Measurements from ENCODE around the gene NFIA. TPM values are rescaled to one million over a fixed set of nuclear protein-coding genes. Genes with fewer than 3 reads are reported as not detected.

The NFIA gene
- polyA plus RNA-seq, 5 donors, result 22.2 to 36.5 (median 33.2) TPM

- DNase-seq, result no peak
These were observed 16.6 kb downstream of the NFIA start for GRCh38 chr1:61098906-61099437.

GRCh38 chr1:61100578-61100977 lies 18.2 kb downstream of the NFIA start:
- DNase-seq, result no peak

GRCh38 chr1:61101536-61101935 lies 19.2 kb downstream of the NFIA start:
- DNase-seq, result no peak

GRCh38 chr1:61102041-61102440 lies 19.7 kb downstream of the NFIA start:
- no peak for DNase-seq

GRCh38 chr1:61102621-61103020 lies 20.3 kb downstream of the NFIA start:
- no peak for DNase-seq

- no peak for DNase-seq
These were observed 21.9 kb downstream of the NFIA start for GRCh38 chr1:61104220-61104671.

DNA sequence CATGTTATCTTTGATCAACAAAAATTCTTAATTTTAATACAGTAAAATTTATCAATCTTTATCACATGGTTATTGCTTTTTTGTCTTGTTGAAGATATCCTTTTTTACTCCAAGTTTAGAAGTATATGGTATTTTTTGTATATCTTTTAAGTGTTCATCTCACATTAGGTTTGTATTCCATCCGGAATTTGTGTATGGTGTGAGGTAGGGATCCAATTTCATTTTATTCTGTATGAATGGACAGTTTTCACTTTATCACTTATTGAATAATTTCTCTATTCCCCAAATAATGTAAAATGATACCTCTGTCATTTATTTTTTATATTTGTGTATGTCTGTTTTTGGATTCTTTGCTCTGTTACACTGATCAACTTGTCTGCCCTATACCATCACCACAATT lies 25.3 kb downstream of the NFIA start:
- no peak for DNase-seq

GRCh38 chr1:61109158-61109557 lies 26.8 kb downstream of the NFIA start:
- no peak for DNase-seq

GRCh38 chr1:61109910-61110309 lies 27.5 kb downstream of the NFIA start:
- no peak for DNase-seq

- no peak for DNase-seq
These were observed 28.2 kb downstream of the NFIA start for GRCh38 chr1:61110554-61110953.

DNA sequence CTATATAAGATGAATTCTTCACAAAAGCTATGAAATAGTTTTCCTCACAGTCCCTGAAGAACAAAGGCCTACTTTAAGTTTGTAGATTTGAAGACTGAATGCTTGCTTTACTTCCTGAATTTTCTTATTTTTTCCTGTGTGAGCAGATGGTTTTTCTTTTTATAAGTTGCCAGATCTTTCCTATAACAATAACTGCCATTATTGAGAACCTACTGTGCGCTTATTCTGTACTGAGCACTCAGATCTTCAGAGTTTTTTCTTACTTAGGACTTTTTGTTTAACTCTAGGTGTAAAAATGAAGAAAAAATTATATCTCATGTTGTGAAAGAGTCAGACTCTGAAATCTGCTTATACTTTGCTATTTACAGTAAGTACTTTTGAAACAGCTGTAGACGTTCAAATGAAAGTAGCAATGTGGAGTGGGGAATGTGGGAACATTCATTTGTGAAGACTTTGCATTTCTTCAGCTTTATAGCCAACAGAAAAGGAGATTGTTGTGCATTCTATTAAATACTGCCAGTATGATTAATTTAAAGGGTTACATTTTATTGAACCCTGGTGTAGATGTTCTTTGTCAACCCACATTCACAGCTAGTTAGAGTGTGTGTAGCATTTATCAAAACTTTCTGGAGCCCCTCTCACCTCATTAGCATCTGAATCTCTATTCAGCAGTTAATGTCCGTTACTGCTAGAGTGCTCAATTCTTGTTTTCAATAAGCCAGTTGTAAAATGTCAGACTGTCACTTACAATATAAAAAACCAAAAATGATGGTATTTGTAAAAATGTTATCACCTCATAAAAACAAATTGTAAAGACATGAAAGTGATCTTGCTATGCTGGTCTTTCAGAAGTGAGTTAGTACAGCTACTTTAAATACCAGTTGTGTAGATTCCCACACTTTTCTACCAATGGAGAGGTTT lies 29.0 kb downstream of the NFIA start:
- DNase-seq, result peak; percentile 88 to 91

DNA sequence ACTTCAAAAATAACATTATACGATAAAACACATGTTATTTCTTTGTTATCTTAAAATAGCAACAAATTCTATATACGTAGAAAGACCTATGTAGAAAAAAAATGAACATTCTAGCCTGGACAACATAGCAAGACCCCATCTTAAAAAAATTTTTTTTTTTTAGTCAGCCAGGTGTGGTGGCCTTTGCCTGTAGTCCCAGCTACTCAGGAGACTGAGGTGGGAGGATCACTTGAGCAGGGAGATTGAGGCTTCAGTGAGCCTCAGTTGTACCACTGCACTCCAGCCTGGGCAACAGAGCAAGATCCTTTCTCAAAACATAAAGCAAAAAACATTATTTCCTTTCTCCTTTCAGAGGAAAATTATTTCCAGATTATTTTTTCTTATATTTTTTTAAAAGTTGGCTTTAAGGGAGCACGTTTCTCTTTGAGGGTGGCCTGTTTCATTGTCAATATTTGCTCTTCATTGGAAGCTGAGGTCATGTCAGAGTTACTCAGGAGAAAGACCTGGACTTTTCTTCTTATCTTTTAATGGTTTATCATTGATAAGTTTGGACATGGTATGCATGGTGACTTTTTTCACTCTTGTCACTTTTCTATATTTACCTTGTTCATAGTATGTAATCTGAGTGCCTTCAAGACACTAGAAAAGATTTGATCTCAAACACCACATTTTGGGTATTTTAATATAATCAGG lies 32.0 kb downstream of the NFIA start:
- no peak for DNase-seq

DNA sequence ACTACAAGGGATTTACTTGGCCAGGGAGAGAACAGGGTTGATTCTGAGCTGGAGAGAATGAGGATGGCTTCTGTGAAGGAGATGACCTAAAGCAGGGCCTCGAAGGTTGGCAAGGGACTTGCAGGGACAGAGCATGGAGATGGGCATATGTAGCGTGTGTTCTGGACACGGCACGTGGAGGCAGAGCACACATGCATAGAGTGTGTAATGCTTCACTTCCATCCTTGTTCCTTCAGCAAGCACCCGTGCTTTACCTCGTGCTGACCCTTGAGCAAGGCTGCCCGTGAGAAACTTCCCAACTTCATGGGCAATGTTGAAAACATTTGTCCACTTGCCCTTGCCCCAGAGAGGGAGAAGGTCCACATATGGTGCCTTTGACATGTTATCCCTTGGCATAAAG lies 33.1 kb downstream of the NFIA start:
- DNase-seq, result no peak

- DNase-seq, result no peak
These were observed 34.1 kb downstream of the NFIA start for GRCh38 chr1:61116421-61116820.

DNA sequence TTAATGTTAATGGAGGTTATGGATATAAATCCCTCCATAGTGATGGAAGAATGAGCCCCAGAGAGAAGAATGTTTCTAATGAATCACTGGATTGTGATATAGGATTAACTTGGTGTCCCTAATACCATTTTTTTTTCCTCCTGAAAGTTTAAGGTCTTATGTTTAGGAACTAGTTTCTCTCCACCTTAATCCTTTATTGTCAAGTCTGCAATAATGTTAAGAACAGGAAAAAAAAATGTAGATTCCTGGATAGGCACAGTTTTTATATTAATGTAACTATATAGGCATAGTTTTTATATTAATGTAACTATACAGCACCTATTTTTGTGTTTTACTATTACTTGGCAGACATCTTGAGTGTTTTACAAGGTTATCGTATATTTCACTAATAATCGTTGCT lies 34.9 kb downstream of the NFIA start:
- DNase-seq, result no peak

DNA sequence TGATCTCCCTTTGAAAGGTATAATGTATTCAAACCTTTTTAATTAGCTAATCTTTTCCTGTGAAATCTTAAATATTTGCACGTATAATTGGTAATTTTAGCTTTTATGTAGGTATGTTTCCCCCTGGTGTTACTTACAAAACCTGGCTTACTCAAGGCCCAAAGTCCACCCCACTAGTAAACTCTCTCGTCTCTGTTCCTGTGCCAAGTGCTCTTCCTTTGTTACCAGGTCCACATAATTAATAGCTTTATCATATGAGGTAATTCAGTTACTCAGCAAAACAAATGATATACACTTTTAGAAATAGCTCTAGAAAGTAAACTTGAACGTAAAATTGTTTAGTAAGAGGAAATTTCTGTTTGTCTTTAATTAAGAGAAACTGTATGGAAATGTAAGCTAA lies 36.7 kb downstream of the NFIA start:
- DNase-seq, result no peak

DNA sequence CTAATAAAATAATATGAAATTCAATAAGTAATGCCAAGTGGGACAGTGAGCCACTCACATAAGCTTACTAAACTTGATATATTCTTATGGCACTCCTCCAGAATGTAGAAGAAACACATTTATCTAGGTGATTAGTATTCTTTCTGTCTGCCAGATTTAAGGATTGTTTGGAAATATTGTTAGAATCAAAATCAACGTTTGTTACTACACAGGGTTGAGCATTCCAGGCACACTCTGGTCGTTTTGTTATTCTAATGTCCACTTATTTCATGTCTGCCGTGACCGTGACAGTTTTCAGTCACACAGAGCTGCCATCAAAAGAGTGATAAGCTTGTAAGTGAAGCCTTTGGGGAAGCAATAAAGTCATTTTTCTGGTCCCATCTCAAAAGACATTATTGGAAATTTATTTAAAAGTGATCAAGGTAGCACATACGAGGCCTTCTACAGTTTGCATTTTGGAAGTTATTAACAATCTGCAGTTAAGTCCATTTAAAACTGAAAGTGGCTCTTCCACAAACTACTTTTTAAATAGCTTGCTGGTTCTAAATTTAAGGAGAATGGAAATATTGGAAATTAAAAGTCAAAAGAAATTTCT lies 38.0 kb downstream of the NFIA start:
- no peak for DNase-seq

DNA sequence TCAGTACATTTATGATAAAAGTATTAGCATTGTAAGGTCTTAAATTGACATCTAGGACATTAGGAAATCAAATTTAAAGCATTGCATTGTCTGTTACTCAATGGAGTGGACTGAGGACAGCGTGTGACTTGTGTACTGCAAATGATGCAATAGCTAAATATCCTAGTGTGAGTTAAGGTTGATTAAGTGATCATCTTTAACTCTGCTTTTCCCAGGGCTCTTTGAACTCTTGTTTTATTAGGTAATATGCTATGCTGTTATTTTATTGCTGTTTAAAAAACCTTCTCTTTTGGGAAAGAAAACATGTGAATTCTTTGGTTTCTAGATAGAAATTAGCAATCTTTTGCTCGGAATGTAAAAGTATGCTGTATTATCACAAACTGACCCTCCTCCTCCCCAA lies 38.6 kb downstream of the NFIA start:
- no peak for DNase-seq

DNA sequence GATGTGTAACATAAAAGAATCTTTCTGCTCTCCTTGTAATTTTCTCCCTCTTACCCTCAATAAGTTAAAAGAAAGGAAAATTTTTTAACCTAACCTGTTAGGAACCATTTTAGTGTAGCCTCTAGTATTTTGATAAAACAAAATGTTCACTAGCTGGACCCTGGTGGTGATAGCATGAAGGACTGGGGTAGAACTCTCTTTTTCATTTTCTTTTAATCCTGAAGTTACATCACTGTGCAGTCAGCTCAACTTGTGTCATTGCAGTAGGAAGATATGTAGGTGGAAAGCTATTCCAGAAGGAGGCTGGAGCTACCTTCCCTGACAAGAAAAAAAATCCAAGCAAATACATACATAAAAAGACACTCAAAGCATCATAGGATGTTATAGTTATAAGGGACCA lies 39.3 kb downstream of the NFIA start:
- DNase-seq, result no peak

DNA sequence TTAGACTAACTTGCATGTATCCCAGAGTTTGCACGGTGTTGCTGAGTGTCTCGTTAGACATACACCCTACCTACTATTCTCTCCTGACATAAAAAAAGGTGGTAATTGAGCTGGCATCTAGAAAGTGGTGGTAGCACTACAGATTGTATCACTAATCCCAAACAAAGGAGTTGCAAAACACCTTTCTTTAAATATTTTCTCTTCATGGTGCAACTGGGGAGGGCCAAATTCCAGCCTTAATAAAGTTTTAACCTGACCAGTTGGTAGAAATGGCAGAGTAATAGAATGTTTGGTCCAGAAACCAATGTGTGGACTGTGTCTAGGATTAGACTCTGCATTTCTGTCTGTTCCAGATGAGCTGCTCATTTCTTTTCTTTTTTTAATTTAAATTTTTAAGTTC lies 40.0 kb downstream of the NFIA start:
- DNase-seq, result no peak

- no peak for DNase-seq
These were observed 41.0 kb downstream of the NFIA start for GRCh38 chr1:61123326-61123725.

DNA sequence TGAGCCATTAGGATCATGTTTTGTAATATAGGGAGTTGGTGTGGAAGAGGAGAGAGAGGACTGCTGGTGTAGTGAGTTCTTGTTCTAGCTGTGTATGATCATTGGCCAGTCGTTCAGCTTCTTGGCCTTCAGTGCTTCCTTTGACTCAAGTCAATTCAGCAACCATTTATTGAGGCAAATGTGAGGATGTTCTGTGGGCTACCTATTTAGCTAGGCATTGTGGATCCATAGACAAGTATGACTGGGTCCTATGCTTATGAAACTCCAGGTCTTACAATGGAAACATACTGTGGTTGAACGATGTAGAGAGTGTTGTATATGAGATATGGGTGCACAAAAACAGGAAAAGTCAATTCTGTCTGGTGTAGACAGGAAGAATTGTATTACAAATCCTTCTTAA lies 41.7 kb downstream of the NFIA start:
- no peak for DNase-seq

- no peak for DNase-seq
These were observed 42.3 kb downstream of the NFIA start for GRCh38 chr1:61124696-61125095.
